Sigmoid colon (tissue), 4 donors: ENCODE data around the gene PIP4K2A.

Experiments
- CTCF ChIP-seq, 4 experiments: fragments of 450-650 bp in 3 of 4; fragments of 200-600 bp in 1 of 4; IDR thresholded peaks; one replicate each; pipeline ENCODE4 v1.5.1; 2016 to 2019; ENCODE audit warnings: antibody characterized with exemption in 4 of 4, mild to moderate bottlenecking in 3 of 4, moderate library complexity in 2 of 4
- EP300 ChIP-seq, 4 donors: sonication (generic); formaldehyde crosslinking; IDR thresholded peaks; one replicate each; pipeline ENCODE4 v1.6.1; 2017; ENCODE audit warnings: antibody characterized with exemption in 4 of 4
- POLR2A ChIP-seq, 2 donors: fragments of 450-650 bp; IDR thresholded peaks; one replicate each; pipeline ENCODE4 v1.6.1; 2016; ENCODE audit warnings: antibody characterized with exemption in 2 of 2, mild to moderate bottlenecking in 2 of 2, moderate library complexity in 2 of 2
- POLR2AphosphoS5 ChIP-seq, 4 donors: sonication (generic); formaldehyde crosslinking; IDR thresholded peaks; one replicate each; pipeline ENCODE4 v1.6.1; 2017; ENCODE audit warnings: antibody characterized with exemption in 4 of 4

DNA sequence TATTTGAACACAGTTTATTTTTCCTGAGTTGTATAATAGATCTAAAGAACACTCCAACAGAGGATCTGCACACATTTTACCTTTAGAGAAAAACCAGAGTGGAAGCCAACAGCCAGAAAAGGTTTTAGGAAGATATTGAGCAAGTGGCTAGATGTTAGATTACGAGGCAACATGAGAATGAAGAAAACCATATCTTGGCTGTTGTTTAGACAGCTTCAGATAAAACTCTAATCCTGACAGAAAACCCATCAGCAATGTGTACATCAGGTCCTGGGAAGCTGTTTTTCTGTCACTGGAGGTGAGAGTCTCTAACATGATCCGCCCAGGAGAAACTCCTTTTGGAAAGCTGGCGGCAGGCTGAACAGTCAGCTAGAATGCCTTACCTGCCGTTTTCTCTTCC, 209.6 kb downstream of the PIP4K2A start:
- TF ChIP-seq CTCF (IDR thresholded peaks at IDR 0.05) (no peak), EP300 (IDR thresholded peaks at IDR 0.05) (no peak), POLR2A (IDR thresholded peaks at IDR 0.05) (no peak), POLR2AphosphoS5 (IDR thresholded peaks at IDR 0.05) (no peak)
